OCI-LY7 (cell line): ENCODE data around the gene FAM118B.

Source experiments
- CTCF ChIP-seq: fragments of 200-600 bp; sonication (generic); conservative IDR thresholded peaks from 2 replicates; pipeline ENCODE4 v1.5.1; 2014; ENCODE audit warnings: mild to moderate bottlenecking, antibody characterized with exemption, low read length, moderate library complexity, mixed read lengths
- EZH2phosphoT487 ChIP-seq: fragments of 200-600 bp; sonication (generic); IDR thresholded peaks from 2 replicates; pipeline ENCODE4 v1.6.1; 2018; ENCODE audit warnings: low read depth, borderline replicate concordance, mild to moderate bottlenecking, mixed run types, antibody characterized with exemption, low read length, moderate library complexity, mixed read lengths

DNA sequence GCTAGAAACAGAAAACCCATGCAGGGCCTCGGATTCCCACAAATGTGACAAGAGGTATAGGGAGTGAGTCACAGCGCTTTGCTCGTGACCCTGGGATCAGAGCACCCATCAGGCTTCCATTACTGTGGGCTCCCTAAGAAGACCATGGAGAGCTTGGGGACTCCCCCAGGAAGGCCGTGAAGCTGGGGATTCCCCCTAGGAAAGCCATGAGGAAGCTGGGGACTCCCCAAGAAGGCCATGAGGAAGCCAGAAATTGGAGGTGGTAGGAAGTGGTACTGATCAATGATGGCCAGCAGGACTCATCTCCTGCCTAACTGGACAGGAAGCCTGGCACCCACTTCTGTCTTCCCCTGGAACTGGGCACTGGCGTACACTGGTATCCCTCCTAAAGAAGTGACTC lies 82.1 kb downstream of the FAM118B start:
- TF ChIP-seq CTCF (no peak), EZH2phosphoT487 (no peak)
